ENCODE measurements around the gene SNX13.

GRCh38 chr7:17849504-17849903 is 90.8 kb downstream of the SNX13 start:
- TF ChIP-seq POLR2A (IDR thresholded peaks at IDR 0.05): no peak
- TF ChIP-seq, protein P1, sequence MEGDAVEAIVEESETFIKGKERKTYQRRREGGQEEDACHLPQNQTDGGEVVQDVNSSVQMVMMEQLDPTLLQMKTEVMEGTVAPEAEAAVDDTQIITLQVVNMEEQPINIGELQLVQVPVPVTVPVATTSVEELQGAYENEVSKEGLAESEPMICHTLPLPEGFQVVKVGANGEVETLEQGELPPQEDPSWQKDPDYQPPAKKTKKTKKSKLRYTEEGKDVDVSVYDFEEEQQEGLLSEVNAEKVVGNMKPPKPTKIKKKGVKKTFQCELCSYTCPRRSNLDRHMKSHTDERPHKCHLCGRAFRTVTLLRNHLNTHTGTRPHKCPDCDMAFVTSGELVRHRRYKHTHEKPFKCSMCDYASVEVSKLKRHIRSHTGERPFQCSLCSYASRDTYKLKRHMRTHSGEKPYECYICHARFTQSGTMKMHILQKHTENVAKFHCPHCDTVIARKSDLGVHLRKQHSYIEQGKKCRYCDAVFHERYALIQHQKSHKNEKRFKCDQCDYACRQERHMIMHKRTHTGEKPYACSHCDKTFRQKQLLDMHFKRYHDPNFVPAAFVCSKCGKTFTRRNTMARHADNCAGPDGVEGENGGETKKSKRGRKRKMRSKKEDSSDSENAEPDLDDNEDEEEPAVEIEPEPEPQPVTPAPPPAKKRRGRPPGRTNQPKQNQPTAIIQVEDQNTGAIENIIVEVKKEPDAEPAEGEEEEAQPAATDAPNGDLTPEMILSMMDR (IDR thresholded peaks at IDR 0.05): no peak

Measured in lower leg skin (tissue), 3 donors.